ENCODE measurements around the gene FIGNL2.

DNA sequence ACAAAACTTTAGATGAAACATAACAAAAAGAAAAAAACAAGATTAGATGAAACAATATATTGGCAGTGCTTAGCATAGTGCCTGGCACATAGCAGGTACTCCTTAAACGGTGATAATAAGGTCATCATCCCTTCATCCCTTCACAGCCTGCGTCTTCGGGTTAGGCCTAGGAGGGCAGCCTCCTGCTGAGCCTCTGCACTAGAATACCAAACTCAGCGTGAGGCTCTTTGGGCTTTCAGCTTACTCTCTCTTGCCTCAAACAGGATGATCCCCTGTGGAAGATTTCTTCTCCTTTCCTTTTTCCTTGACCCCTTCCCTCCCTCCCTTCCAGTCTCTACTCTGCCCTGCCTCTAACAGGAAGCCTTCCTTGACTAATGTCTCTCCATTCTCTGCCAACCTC lies 14.4 kb upstream of the FIGNL2 start:
- TF ChIP-seq, protein P1, sequence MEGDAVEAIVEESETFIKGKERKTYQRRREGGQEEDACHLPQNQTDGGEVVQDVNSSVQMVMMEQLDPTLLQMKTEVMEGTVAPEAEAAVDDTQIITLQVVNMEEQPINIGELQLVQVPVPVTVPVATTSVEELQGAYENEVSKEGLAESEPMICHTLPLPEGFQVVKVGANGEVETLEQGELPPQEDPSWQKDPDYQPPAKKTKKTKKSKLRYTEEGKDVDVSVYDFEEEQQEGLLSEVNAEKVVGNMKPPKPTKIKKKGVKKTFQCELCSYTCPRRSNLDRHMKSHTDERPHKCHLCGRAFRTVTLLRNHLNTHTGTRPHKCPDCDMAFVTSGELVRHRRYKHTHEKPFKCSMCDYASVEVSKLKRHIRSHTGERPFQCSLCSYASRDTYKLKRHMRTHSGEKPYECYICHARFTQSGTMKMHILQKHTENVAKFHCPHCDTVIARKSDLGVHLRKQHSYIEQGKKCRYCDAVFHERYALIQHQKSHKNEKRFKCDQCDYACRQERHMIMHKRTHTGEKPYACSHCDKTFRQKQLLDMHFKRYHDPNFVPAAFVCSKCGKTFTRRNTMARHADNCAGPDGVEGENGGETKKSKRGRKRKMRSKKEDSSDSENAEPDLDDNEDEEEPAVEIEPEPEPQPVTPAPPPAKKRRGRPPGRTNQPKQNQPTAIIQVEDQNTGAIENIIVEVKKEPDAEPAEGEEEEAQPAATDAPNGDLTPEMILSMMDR (IDR thresholded peaks at IDR 0.05 in 8 of 11, conservative IDR thresholded peaks at IDR 0.05 in 3 of 11) = no peak
- no peak for TF ChIP-seq POLR2AphosphoS5 (IDR thresholded peaks at IDR 0.05)
- TF ChIP-seq POLR2A (IDR thresholded peaks at IDR 0.05) = no peak

Measured in spleen (tissue), 7 donors.